AG04449 (cell line): ENCODE results near the gene SEC62.

Experiments used
- CTCF ChIA-PET: fragments of 350-600 bp; formaldehyde crosslinking; extraction: SDS; loops from one replicate; lab custom pipeline; 2021; ENCODE audit warnings: antibody characterized with exemption; lab: Yijun Ruan, JAX
- POLR2A ChIA-PET: fragments of 400-600, 350-600 bp; formaldehyde crosslinking; extraction: SDS; loops from one replicate; lab custom pipeline; 2020; ENCODE audit warnings: antibody characterized with exemption, inconsistent platforms; lab: Yijun Ruan, JAX
- DNase-seq: peaks from one replicate; pipeline ENCODE4 v3.0.0-alpha.2; 2010; ENCODE audit warnings: low read depth, low spot score
- H3K4me3 ChIP-seq: 2 replicates; pipeline ENCODE4 v1.5.1; 2011; ENCODE audit warnings: low read depth, mild to moderate bottlenecking, control low read depth, low read length
- TF ChIP-seq, protein P1 (sequence below): IDR thresholded peaks from one replicate; pipeline ENCODE4 v1.5.1; 2011; ENCODE audit warnings: mild to moderate bottlenecking, moderate library complexity, low read length, control low read depth, inconsistent platforms; ENCODE audit not compliant: insufficient read depth; ENCODE audit errors: missing control alignments

Gene SEC62

DNA sequence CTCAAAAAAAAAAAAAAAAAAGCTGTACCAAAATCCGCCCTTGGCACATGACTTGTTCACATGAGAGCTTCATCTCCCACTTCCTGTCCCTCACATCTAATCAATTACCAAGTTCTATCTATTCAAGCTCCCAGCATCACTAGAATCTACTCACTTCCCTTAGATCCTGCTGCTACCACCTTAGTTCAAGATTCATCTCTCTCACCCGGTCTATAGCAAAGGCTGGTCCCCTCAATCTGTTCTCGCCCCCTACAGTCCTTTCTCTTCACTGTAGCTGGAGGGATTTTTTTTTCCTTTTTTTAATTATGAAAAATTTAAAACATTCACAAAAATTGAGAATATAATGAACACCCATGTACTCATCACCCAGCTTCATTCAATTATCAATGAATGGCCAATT lies 54.5 kb downstream of the SEC62 start:
- DNase-seq, result no peak
- H3K4me3 ChIP-seq, result no peak overlapping the region
- ChIA-PET CTCF (interaction anchor here (0.6 to 1.6 kb wide), 4 partner anchors 12 to 19 kb away, joined by 3 to 5 read pairs (median 3); partner anchors contain the start of gene GPR160), POLR2A (no interaction called here)
- TF ChIP-seq, protein P1, sequence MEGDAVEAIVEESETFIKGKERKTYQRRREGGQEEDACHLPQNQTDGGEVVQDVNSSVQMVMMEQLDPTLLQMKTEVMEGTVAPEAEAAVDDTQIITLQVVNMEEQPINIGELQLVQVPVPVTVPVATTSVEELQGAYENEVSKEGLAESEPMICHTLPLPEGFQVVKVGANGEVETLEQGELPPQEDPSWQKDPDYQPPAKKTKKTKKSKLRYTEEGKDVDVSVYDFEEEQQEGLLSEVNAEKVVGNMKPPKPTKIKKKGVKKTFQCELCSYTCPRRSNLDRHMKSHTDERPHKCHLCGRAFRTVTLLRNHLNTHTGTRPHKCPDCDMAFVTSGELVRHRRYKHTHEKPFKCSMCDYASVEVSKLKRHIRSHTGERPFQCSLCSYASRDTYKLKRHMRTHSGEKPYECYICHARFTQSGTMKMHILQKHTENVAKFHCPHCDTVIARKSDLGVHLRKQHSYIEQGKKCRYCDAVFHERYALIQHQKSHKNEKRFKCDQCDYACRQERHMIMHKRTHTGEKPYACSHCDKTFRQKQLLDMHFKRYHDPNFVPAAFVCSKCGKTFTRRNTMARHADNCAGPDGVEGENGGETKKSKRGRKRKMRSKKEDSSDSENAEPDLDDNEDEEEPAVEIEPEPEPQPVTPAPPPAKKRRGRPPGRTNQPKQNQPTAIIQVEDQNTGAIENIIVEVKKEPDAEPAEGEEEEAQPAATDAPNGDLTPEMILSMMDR, result peak; percentile 1

DNA sequence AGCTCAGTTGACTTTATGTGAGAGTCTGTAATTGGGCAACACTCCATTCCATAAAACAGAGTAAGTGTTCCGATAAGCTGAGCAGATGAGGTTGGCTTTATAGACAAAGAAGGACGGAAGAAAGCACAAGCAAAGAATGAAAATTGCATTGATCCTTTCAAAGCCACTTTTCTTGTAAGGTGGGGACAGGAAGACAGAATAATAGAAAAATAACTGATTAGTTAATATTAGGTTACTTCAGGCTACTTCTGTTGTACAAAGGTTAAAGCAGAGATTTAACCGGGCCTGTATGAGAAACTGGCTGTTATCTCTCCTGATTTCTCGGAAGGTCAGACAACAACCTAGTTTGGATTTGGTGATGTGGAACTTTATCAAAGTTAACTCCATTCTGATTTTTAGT lies 55.7 kb downstream of the SEC62 start:
- H3K4me3 ChIP-seq, result no peak overlapping the region
- DNase-seq, result no peak
- ChIA-PET CTCF (interaction anchor here (1.6 to 1.9 kb wide), 2 partner anchors 11 to 15 kb away, joined by 5 to 7 read pairs; partner anchors contain the start of gene GPR160), POLR2A (no interaction called here)
- TF ChIP-seq, protein P1, result no peak

DNA sequence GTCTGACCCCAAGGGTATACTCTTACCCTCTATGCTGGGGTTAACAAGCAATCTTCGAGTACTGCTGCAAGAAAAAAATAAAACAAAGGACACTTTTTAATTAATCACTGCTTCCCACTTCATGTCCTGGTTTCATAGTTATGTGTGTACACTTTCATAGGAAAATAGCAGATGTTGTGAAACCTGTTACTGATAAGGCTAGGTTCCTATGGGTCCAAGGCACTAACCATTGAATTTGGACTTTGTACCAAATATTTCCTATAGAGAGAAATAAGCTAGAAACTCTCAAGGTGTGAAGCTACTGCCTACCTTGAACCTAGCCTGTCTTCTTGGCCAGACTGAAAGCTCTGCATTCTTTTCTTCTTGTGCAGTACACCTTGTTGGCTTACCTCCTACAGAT lies 56.6 kb downstream of the SEC62 start:
- no peak overlapping the region for H3K4me3 ChIP-seq
- ChIA-PET POLR2A (no interaction called here), CTCF (interaction anchor here (1.9 kb wide), 1 partner anchor 11 kb away, joined by 7 read pairs; no protein-coding TSS in a partner anchor)
- DNase-seq, result no peak
- TF ChIP-seq, protein P1, result no peak

DNA sequence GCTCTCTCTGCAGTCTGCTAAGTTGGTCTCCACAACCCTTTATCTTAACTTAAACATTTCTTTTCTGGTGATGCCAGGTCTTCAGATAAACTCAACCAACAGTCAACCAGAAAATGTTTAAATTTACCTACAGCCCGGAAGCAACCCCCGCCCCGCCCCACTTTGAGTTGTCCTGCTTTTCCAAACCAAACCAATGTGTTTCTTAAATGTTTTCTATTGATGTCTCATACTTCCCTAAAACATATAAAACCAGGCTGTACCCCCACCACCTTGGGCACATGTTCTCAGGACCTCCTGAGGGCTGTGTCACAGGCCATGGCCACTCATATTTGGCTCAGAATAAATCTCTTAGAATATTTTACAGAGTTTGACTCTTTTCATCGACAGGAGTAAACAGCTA lies 58.0 kb downstream of the SEC62 start:
- CTCF ChIA-PET, result no interaction called here
- POLR2A ChIA-PET, result no interaction called here

DNA sequence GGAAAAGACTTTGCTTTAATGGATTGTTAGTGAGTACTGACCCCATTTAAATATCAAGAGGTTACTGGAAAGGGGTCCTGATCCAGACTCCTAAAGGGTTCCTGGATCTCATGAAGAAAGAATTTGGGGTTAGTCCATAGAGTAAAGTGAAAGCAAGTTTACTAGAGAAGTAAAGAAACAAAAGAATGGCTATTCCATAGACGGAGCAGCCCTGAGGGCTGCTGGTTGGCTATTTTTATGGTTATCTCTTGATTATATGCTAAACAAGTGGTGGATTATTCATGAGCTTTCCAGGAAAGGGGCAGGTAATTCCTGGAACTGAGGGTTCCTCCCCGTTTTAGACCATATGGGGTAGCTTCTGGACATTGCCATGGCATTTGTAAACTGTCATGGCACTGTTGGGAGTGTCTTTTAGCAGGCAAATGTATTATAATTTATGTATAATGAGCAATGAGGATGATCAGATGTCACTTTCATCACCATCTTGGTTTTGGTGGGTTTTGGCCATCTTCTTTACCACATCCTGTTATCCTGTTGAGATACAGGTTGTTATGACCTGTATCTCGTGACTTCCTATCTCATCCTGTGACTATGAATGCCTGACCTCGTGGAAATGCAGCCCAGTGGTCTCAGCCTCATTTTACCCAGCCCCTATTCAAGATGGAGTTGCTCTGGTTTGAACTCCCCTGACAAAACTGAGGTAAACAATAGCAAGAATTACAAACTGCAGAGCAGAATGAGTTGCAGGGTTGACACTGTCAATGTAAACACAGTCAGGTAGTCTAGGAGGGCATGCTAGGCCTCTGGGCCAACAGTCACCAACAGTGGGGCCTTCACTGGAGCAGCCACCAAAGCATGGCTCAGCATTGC lies 60.9 kb downstream of the SEC62 start:
- TF ChIP-seq, protein P1, result no peak
- POLR2A ChIA-PET, result no interaction called here
- CTCF ChIA-PET, result no interaction called here
- no peak overlapping the region for H3K4me3 ChIP-seq
- no peak for DNase-seq

More for the DNA sequence above, 58.0 kb downstream of the SEC62 start:
- DNase-seq, result no peak
- H3K4me3 ChIP-seq, result no peak overlapping the region
- TF ChIP-seq, protein P1, result no peak

DNA sequence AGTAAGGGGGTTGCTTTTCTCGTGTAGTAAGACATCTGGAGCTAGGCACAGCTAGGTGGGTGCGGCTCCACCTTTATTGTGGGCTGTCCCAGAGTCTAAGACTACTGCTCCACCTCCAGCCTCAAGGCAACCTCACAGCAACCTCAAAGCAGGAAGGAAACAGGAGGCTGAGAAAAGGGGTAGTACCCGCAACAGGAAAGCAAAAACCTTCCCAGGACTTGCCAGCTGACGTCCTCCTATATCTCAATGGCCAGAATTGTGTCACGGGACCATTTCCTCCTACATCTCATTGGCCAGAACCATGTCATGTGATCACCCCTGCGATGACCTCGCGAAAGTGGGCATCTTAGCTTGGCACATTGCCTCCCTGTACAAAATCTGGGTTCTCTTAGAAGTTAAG lies 66.9 kb downstream of the SEC62 start:
- DNase-seq, result no peak
- H3K4me3 ChIP-seq, result no peak overlapping the region
- ChIA-PET CTCF (interaction anchor here (1.8 kb wide), 1 partner anchor 11 kb away, joined by 7 read pairs; no protein-coding TSS in a partner anchor), POLR2A (no interaction called here)
- TF ChIP-seq, protein P1, result no peak
